NCI-H748 (cell line): ENCODE results near the gene ERICH2.
A peak's percentile ranks its signal among the peaks of the same experiment; 100 is the strongest.
"Not testable (repeated sequence)": the region's sequence is repeated elsewhere in the genome, so short reads cannot be mapped to it uniquely, and the experiment has no call there.

Source experiments
- DNase-seq: peaks from one replicate; lab custom pipeline; 2025; ENCODE audit not compliant: unreplicated experiment; lab: John Stamatoyannopoulos, UW

The ERICH2 gene, protein sequence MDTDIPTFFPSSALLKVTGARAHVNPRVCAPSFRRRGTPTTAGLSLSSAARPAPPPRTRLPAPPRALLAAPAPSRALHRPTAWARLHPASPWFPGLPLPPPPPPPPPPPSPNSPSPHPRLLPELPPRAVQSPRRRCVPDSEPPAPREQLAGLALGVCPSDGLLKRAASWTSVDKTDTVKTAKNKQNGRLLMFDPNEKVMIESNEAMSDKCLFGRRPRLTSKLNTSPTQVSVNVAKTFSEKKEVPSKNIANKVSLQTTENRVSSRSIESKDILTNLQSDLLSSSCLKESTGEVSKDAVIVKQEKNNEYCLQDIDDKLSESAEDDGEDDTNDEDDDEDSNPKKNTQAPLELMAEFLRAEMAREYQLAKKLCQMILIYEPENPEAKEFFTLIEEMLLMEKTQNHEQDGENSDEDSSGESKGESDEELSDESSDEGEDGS

DNA sequence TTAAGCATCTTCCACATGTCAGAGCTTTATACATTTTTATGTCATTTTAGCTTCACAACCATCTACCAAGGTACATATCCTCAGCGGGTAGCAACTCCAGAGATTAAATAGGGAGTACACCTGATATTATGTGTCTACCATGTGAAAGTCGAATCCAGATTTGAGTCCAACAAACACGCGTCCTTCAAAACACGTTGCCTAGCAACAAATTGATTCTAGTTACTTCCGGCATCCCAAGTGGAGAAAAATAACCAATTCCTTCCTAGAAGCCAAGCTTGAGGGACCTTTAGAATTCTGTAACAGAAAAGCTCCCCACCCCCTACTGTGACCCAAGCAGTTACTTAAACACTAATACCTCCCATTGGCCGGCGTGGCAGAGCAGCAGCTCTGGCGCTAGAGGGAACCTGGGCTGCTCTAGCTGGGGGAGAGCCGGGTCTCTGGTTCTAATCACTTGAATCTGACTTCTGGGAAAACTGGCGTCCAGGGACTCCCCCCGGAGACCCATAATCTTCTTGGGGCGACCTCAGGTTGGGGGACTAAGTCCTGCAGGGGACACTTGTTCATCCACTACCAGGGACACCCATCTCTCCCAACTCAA, at the start of gene ERICH2:
ERICH2 (plus strand) TSS at position 371 of the 598 bp plus-strand sequence. CDS start 304 bp downstream, outside the sequence.
- DNase-seq: peak; percentile 92

DNA sequence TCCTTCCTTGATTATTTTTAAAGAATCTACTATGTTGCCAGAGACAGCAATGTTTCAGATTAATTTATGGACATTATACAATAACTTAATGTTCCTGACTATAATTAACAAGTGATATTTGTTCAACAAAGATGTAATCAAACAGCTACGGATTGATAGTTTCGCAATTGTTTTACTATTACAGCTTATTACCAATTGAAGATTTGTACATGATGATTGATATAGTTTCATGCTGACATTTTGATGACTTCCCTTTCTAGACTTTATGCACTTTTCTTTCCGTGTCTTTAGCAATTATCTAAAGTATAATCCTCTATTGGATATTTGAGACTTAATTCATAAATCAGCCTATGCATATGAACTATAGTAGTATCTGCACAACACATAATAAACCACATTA, 48.5 kb upstream of the ERICH2 start:
- DNase-seq: no peak

DNA sequence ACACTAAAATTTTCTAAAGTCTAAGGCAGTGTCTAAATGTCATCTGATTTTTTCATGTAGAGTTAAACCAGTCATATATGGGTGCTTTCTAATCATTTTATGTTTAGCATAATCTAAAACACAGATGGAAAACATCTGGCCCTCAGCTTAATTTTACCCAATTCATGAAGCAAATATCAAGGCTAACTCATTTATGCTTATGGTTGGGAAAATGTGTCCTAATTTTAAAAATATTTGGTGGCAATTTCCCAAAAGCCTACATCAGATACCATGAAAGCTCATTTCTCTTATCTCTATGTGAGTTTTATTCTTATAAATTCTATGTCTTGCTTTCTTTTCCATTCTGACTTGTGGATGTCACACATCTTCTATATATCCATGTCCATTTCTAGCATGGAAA, 47.9 kb upstream of the ERICH2 start:
- no peak for DNase-seq

DNA sequence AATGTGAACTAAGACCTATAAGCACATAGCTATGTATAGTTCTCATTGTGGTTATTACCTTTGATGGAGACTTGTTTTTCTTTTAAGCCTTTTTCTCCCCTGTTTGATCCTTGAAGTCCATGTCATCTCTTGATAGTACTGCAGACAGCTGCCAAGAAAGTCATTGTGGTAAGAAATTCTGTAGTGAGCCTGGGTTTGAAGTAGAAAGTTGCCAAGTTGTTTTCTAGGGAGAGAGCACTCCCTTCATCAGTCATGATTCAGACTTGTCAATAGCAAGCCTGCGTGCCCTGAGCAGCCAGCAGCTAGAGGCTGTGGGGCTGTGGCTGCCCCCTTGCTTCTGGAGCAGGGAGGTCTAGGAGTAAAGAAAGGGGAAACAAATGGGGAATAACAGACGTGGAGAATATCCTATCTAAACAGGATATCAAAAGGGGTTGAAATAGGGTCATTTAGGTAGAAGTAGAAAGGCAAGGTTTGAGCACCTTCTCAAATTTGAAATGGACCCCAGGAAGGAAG, 46.7 kb upstream of the ERICH2 start:
- no peak for DNase-seq

DNA sequence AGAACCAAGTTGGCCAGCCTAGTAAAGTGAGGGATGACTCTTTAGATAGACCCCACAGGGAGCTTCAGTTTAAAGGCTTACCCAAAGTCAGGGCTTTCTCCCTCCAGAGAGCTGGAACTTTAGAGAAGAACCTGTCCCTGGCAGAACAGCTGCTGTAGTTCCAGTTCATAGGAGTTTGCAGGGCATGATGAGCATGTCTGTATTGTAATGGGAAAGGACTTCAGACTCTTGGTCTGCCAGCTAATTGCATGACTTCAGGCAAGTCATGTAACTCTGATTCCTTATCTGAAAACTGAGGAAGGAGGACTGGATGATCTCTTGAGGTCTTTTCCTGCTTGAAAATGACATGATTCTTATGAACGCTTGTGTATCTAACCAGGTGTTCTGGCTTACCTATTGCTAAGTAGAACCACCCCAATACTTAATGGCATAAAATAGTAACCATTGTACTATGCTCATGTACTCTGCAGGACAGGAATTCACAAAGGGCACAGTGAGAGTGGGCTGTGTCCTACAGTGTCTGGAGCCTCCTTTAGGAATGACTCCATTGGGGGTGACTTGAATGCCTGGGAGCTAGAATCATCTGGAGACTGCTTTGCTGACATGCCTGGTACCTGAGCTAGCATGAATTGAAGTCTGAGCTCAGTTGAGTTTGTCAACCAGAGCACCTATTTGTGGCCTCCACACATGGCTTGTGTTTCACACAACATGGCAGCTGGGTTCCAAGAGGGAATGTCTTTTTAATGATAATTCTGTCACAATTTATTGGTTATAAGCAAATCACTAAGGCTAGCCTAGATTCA, 36.2 kb upstream of the ERICH2 start:
- DNase-seq: no peak

DNA sequence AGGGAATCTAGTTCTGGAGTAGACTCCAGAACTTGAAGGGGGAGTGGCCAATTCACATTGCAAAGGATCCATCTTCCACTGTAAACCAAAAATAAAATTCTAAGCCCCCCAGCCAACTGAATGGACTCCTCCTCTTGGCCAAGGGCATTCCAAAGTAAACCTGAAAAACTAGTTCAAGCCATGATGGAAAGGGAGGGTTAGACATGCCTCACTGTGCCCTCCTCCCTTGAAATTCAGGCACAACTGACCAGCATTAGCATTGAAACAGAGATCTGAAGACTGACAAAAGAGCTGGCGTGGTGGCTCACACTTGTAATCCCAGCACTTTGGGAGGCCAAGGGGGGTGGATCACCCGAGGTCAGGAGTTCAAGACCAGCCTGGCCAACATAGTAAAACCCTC, 35.6 kb upstream of the ERICH2 start:
- not testable (repeated sequence) for DNase-seq

DNA sequence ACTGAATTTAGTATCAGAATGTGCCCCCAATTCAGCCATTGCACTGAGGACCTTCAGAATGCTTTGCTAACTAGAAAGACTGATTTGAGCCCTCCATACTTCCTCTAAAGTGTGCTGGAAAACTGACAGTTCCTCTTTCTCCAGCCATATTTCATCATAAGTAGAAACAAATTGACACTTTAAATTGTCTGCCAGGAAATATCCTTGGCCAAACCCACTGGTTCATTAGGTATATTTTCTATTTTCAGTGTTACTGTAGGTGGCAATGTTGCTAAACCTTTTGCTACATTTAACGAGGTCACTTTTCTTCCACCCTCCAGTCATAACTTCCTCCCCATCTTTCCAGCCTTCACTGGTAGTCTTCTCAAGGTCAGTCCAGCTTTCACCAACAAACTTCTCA, 33.5 kb upstream of the ERICH2 start:
- DNase-seq: no peak

DNA sequence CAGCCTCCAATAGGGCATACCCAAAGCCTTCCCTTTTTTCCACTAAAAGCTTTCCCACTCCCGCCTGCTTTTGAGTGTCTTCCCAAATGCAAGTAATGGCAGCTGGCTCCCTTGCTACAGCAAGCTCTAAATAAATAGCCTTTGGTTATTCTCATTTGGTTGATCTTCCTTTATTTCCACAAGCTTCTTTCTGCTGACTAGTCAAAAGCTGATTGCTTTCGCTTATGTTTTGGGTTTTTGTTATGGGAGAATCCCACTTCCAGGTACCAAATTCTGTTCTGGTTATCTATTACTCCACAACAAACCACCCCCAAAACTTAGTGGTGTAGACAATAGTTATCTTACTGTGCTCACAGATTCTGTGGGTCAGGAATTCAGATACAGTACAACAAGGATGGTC, 32.8 kb upstream of the ERICH2 start:
- DNase-seq: no peak

DNA sequence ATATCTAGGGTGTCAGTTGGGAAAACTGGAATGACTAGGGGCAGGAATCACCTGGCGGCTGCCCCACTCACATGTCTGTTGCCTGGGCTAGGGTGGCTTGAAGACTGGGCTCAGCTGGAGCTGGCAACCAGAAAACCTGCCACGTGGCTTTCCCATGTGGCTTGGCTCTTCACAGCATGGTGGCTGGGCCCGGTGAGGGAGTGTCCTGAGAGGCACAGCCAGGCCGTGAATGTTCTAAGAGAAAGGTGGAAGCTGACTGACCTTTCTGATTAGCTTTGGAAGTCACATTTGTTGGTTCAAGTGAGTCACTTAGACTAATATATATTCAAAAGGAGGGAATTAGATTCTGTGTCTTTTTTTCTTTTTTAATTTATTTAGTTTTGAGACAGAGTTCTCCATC, 32.4 kb upstream of the ERICH2 start:
- no peak for DNase-seq

DNA sequence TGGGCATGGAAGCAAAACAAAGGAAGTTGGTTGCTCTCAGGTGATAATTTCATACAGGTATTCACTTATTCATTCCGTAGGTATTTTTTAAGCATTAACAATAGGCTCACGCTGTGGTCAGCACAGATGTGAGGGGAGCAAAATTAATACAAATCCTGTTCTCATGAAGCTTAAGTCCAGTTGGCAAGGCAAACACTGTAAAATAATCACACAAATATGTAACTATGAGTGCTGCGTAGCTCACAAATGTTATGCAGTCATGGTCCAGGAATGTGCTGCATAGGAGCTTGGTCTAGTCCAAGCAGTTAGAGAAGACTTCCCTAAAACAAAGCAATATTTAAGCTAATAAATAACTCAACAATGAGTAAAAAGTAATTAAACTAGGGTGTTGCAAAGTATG, 31.1 kb upstream of the ERICH2 start:
- DNase-seq: no peak

DNA sequence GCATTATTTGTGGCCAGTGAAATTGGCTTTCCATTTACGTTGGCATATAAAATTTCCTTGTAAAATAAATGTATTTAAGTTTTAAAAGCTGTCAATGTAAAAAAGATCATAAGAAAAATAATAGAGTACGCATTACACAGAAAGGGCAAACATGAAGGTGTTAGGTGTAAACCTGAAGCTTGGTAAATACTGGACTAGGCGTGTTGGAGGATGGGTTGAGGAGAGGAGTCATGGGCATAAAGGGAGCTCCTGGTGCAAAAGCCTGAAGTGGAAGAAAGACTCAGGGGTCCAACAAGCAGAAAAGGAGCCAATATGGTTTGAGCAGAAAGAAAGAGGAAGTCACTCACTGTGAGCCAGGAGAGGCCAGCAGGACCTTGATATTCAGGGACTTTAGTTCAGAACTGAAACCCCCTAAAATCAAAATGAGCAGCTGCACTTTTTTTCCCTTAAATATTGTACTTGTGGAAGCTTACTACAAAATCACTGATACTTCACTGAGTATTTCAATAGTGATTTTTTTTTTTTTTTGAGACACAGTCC, 30.6 kb upstream of the ERICH2 start:
- DNase-seq: no peak

DNA sequence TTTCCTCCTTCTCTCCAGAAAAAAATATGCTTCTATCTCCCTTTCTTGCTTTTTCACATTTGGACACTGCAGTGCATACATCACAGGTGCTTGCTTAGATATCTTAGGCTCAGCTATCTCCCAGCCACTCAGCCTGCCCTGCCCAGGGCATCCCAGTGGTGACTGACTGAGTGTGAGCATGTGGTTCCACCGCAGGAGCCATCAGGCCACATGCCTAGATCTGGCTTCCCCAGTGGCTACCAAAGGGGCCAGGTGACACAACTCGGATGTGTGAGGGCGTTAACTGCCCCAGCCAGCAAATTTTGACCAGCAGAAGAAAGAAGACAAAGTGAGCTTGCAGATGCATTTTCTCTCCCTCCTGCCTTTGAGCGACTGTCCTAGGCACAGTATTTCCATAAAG, 29.5 kb upstream of the ERICH2 start:
- no peak for DNase-seq

DNA sequence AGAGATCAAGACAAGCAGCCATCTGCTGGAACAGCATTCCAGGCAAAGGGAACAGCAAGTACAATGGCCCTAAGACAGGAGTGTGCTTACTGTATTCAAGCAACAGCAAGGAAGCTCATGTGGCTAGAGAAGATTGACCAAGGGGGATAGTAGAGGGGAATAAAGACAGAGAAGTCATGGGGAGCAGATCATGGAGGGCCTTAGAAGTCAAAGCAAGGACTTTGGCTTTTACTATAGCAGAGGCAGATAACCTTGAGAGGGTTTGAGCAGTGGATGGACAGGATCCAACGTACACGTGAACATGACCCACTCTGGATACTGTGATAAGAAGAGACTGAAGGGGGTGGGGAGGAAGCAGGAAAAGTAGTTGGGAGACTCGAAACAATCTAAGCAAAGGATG, 28.2 kb upstream of the ERICH2 start:
- no peak for DNase-seq

DNA sequence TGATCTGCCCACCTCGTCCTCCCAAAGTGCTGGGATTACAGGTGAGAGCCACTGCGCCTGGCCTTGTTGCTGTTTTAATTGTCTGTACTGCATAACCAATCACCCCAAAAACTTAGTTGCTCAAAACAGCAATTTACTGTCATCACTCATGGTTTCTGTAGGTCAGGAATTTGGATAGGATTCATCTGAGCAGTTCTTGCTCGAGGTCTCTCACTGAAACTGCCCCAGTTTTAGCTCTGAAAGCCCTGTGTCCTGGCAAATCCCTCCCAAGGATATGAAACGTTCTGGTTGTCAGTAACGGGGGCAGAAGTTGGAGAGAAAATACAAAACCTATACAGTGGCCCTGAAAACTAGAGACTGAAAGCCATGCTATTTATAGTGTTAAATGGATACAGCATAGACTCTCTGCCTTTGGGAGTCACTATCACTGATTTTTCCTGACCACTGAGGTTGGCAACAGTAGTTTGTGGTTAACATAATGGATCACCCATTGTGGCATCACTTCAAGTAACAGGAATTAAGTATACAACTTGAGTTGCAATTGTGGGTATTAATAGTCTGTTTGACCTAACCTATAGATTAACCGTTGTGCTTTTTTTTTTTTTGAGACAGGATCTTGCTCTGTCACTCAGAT, 27.2 kb upstream of the ERICH2 start:
- no peak for DNase-seq

DNA sequence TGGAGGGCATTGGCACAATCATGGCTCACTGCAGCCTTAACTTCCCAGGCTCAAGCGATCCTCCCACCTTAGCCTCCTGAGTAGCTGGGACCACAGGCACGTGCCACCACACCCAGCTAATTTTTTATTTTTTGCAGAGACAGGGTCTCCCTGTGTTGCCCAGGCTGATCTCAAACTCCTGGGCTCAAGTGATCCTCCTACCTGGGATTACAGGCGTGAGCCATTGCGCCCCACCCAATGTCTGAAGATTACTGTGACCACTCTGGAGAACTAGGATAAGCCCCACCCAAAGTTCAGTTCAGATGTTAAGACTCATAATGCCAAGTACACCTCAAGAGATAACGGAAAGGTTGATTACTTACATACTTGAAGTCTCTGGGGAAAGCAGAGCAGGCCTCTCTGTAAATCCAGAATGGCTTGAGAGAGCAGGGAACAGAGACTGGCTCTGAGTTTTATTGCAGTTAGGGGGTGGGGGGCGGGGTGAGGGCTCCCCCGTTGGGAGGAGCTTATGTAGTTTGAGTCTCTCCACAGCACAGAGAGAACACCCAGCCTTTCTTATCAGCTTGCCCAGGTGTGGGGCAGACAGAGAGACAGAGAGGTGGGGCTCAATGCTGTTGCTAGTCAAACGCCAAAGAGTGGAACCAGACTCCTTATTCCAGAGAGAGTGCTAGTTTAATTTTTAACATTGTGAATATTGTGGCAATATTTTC, 26.5 kb upstream of the ERICH2 start:
- DNase-seq: no peak

DNA sequence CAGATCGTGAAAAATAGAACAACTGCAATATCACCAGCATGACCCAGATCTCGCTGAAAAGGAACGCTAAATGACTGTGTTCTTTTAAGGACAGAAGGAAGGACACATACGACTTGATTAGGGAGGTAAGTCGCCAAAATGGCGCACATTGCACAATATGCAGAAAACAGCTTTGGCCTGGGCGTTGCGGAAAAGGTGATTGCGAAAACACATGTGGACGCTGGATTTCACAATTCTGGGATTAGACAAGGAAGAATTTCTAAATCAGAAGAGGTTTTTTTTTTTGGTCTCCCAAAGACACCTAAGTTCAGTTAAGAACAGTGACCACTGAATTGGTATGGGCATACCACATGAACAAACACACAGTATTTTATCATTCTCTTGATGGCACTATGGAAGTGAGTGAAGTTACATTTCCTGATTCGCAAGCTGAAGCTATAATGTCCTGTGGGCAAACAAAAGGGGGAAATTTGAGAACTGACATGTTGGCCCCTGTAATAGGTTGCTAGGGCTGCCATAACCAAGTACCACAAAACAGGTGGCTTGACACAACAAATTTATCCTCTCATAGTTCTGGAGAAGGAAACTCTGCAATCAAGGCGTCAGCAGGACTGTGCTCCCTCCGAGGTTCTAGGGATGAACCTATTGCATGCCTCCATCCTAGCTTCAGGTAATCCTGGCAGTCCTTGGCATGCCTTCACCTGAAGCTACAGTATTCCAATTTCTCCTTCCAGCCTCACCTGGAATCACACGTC, 25.8 kb upstream of the ERICH2 start:
- DNase-seq: peak; percentile 66

DNA sequence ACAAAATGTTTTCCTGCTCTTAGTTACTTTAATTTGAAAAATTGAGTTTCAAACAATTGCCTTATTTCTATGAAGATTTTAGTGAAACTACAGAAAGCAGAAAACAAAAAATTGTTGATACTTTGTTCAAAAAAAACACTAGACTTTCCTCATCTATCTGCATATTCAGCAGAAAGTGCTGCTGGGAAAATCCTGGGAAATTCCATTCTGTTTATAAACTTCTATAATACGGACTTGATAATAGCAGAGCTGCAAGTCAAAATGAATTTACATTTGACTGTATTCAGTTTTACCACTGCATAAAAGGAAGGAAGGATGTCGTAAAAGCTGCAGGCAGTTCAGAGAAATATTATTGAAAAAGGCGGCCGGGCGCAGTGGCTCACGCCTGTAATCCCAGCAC, 24.9 kb upstream of the ERICH2 start:
- no peak for DNase-seq

DNA sequence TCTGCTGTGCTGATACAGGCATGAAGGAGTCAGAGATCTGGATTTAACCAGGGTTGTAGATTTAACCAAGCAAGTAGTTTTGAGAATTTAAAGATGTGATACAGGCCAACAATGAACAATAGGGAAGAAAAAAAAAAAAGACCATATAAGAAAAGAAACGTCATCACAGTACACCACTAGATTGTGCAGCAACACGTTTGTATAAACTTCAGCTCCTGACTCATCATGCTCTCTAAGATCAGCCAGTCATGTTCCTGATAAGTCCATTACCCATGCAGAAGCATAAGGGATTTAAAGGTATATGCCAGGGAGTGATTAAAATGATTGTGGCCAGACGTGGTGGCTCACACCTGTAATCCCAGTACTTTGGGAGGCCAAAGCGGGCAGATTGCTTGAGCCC, 22.3 kb upstream of the ERICH2 start:
- no peak for DNase-seq

DNA sequence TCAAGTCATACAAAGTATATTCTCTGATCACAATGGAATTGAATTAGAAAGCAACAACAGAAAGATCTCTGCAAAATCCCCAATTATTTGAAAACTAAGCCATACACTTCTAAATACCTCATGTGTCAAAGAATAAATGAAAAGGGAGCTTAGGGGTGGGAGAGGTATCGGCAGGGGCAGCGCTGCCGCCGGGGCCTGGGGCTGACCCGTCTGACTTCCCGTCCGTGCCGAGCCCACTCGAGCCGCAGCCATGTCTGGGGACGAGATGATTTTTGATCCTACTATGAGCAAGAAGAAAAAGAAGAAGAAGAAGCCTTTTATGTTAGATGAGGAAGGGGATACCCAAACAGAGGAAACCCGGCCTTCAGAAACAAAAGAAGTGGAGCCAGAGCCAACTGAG, 18.6 kb upstream of the ERICH2 start:
- not testable (repeated sequence) for DNase-seq

DNA sequence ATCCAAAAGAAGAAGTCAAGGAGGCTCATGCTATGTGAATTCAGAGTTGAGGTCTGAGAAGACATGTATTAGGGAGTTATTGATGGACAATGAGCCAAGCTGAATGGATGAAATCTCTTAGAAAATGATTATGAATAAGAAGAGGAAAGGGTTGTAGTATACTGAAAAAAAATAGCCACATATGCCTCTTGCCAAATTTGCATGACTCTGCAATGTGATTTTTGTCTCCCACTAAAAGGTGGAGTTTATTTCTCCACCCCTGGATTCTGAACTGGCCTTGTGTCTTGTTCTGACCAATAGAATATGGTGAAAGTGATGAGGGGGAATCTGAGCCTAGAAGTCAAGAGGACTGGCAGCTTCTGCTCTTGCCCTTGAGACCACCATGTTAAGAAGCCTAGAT, 8.6 kb upstream of the ERICH2 start:
- DNase-seq: no peak
